LHCN-M2 (cell line): ENCODE data around the gene SPRR1A. TPM values are rescaled to one million over a fixed set of nuclear protein-coding genes. Genes with fewer than 3 reads are reported as not detected.
"Not testable (repeated sequence)": the region's sequence is repeated elsewhere in the genome, so short reads cannot be mapped to it uniquely, and the experiment has no call there.

Source experiments
- DNase-seq: peaks from one replicate; pipeline ENCODE4 v3.0.0-alpha.2; 2012; ENCODE audit warnings: low read depth
- total RNA-seq: library from RNA; depleted of rRNA; stranded (reverse); fragments of >200 nt; gene quantifications from 2 replicates; pipeline ENCODE4 v1.2.3, GENCODE V29; 2014

The SPRR1A gene
- total RNA-seq, 1 experiment from 2014 or later = not detected

GRCh38 chr1:152972196-152972886 lies 11.5 kb upstream of the SPRR1A start:
- DNase-seq = no peak

GRCh38 chr1:152976688-152977087 lies 7.2 kb upstream of the SPRR1A start:
- no peak for DNase-seq

- DNase-seq = no peak
Measured at GRCh38 chr1:152977614-152978013, 6.3 kb upstream of the SPRR1A start.

- DNase-seq = no peak
Measured at GRCh38 chr1:152980676-152981075, 3.2 kb upstream of the SPRR1A start.

GRCh38 chr1:152981146-152981871 lies 2.6 kb upstream of the SPRR1A start:
- DNase-seq = no peak

GRCh38 chr1:152982076-152982475 lies 1.8 kb upstream of the SPRR1A start:
- no peak for DNase-seq

GRCh38 chr1:152983234-152983633 lies 647 bp upstream of the SPRR1A start:
- no peak for DNase-seq

GRCh38 chr1:152986578-152986977 lies 2.7 kb downstream of the SPRR1A start:
- DNase-seq = no peak

- DNase-seq = no peak
Measured at GRCh38 chr1:152993186-152993585, 9.3 kb downstream of the SPRR1A start.

GRCh38 chr1:152995842-152996241 lies 12.0 kb downstream of the SPRR1A start:
- DNase-seq = no peak

- DNase-seq = no peak
Measured at GRCh38 chr1:152996633-152997400, 12.9 kb downstream of the SPRR1A start.

- DNase-seq = no peak
Measured at GRCh38 chr1:152997901-152998300, 14.0 kb downstream of the SPRR1A start.

- no peak for DNase-seq
Measured at GRCh38 chr1:152998476-152998875, 14.6 kb downstream of the SPRR1A start.

GRCh38 chr1:152999818-153000217 lies 15.9 kb downstream of the SPRR1A start:
- no peak for DNase-seq

GRCh38 chr1:153000294-153000693 lies 16.4 kb downstream of the SPRR1A start:
- no peak for DNase-seq

- no peak for DNase-seq
Measured at GRCh38 chr1:153001382-153001781, 17.5 kb downstream of the SPRR1A start, which contains the start of gene SPRR3. TSS of gene SPRR3 (plus strand) at chr1:153001749. CDS start at chr1:153003021, 1,272 bp downstream.

GRCh38 chr1:153011235-153011758 lies 27.4 kb downstream of the SPRR1A start:
- not testable (repeated sequence) for DNase-seq

GRCh38 chr1:153021829-153022228 lies 37.9 kb downstream of the SPRR1A start:
- not testable (repeated sequence) for DNase-seq

- DNase-seq = not testable (repeated sequence)
Measured at GRCh38 chr1:153022340-153022739, 38.5 kb downstream of the SPRR1A start.

- DNase-seq = no peak
Measured at GRCh38 chr1:153023109-153023508, 39.2 kb downstream of the SPRR1A start.

GRCh38 chr1:153024413-153024812 lies 40.5 kb downstream of the SPRR1A start:
- DNase-seq = no peak

GRCh38 chr1:153025797-153026196 lies 41.9 kb downstream of the SPRR1A start:
- DNase-seq = no peak
